ENCODE results near the gene TANK. TPM values are rescaled to one million over a fixed set of nuclear protein-coding genes. Genes with fewer than 3 reads are reported as not detected.

TANK gene
- total RNA-seq, 1 experiment from 2014 or later, result 24.5 TPM

GRCh38 chr2:161158882-161159281 lies 1.3 kb upstream of the TANK start:
- H3K4me3 Mint-ChIP-seq, result no peak overlapping the region

GRCh38 chr2:161159456-161160225 lies 587 bp upstream of the TANK start:
- DNase-seq (ENCODE audit: low spot score) (no peak), ATAC-seq (no peak)
- ChIA-PET POLR2A (no interaction called here), CTCF (no interaction called here)
- Mint-ChIP-seq H3K36me3 (peaks cover 6% of the 10 kb centered on the region), H3K27me3 (ENCODE audit: low read depth) (no peaks in the 10 kb centered on the region), H3K9me3 (peaks cover 7% of the 10 kb centered on the region), H3K4me3 (peak overlapping the region; percentile 97), H3K27ac (no peak overlapping the region), H3K4me1 (peaks cover 18% of the 10 kb centered on the region)
- TF ChIP-seq MLX (CRISPR knock-in tag; IDR thresholded peaks at IDR 0.05), result no peak
- TF ChIP-seq SP1 (CRISPR knock-in tag; conservative IDR thresholded peaks at IDR 0.05), result no peak
- no peak for TF ChIP-seq E2F1 (CRISPR knock-in tag; IDR thresholded peaks at IDR 0.05)
- no peak for TF ChIP-seq ZNF263 (CRISPR knock-in tag; IDR thresholded peaks at IDR 0.05; ENCODE audit: low read depth)
- no peak for TF ChIP-seq JUN (CRISPR knock-in tag; IDR thresholded peaks at IDR 0.05)
- TF ChIP-seq ZNF671 (CRISPR knock-in tag; IDR thresholded peaks at IDR 0.05), result no peak
- TF ChIP-seq GABPB1 (CRISPR knock-in tag; IDR thresholded peaks at IDR 0.05), result no peak; the same call in 1 of the 2 replicates
- no peak for TF ChIP-seq E2F4 (CRISPR knock-in tag; IDR thresholded peaks at IDR 0.05; ENCODE audit: borderline replicate concordance, low read depth)
- TF ChIP-seq NR1H2 (CRISPR knock-in tag; IDR thresholded peaks at IDR 0.05), result no peak
- no peak for TF ChIP-seq KAT7 (CRISPR knock-in tag; IDR thresholded peaks at IDR 0.05; ENCODE audit: borderline replicate concordance)
- TF ChIP-seq SMAD4 (CRISPR knock-in tag; IDR thresholded peaks at IDR 0.05), result no peak
- no peak for TF ChIP-seq ELF4 (CRISPR knock-in tag; IDR thresholded peaks at IDR 0.05; ENCODE audit: low read depth)
- TF ChIP-seq RORB (CRISPR knock-in tag; IDR thresholded peaks at IDR 0.05), result no peak
- no peak for TF ChIP-seq ATF6 (CRISPR knock-in tag; IDR thresholded peaks at IDR 0.05)
- no peak for TF ChIP-seq NFATC4 (CRISPR knock-in tag; IDR thresholded peaks at IDR 0.05)
- no peak for TF ChIP-seq FOXP4 (CRISPR knock-in tag; IDR thresholded peaks at IDR 0.05)
- no peak for TF ChIP-seq TEAD1 (CRISPR knock-in tag; IDR thresholded peaks at IDR 0.05)
- no peak for TF ChIP-seq GRHL2 (CRISPR knock-in tag; IDR thresholded peaks at IDR 0.05; ENCODE audit: insufficient replicate concordance, severe bottlenecking)

More at GRCh38 chr2:161158882-161159281, 1.3 kb upstream of the TANK start:
- Mint-ChIP-seq H3K27me3 (ENCODE audit: low read depth) (no peaks in the 10 kb centered on the region), H3K27ac (no peak overlapping the region), H3K9me3 (peaks cover 7% of the 10 kb centered on the region), H3K36me3 (peaks cover 6% of the 10 kb centered on the region), H3K4me1 (peaks cover 18% of the 10 kb centered on the region)
- TF ChIP-seq E2F5 (CRISPR knock-in tag; IDR thresholded peaks at IDR 0.05), result no peak
- no peak for TF ChIP-seq GRHL2 (CRISPR knock-in tag; IDR thresholded peaks at IDR 0.05; ENCODE audit: insufficient replicate concordance, severe bottlenecking)
- TF ChIP-seq SOX15 (CRISPR knock-in tag; IDR thresholded peaks at IDR 0.05), result no peak
- no peak for TF ChIP-seq GTF2I (CRISPR knock-in tag; conservative IDR thresholded peaks at IDR 0.05)
- TF ChIP-seq ZNF219 (CRISPR knock-in tag; IDR thresholded peaks at IDR 0.05; ENCODE audit: borderline replicate concordance), result no peak
- no peak for TF ChIP-seq OVOL2 (CRISPR knock-in tag; IDR thresholded peaks at IDR 0.05; ENCODE audit: borderline replicate concordance)
- TF ChIP-seq ZNF232 (CRISPR knock-in tag; IDR thresholded peaks at IDR 0.05), result no peak
- TF ChIP-seq ATF2 (CRISPR knock-in tag; IDR thresholded peaks at IDR 0.05; ENCODE audit: borderline replicate concordance, low read depth), result no peak
- no peak for TF ChIP-seq JAZF1 (CRISPR knock-in tag; IDR thresholded peaks at IDR 0.05)
- ChIA-PET CTCF (no interaction called here), POLR2A (no interaction called here)
- no peak for DNase-seq (ENCODE audit: low spot score)
- ATAC-seq, result no peak

All from WTC11 (cell line).